T-helper 1 cell treated with Interleukin-12 subunit alpha and Interleukin-12 subunit beta and Interleukin-4 antibody, amounts not matched to agents 30 μg/mL and 1 μg/mL, for 36 hours (primary cell): ENCODE measurements around the gene ADO.

ENCODE experiments used
- H3K27ac Mint-ChIP-seq: one replicate; pipeline ENCODE4 v1.8.0; 2021; ENCODE audit warnings: mild to moderate bottlenecking, mixed read lengths
- H3K27me3 Mint-ChIP-seq: one replicate; pipeline ENCODE4 v1.8.0; 2021; ENCODE audit warnings: low read depth, mixed read lengths
- H3K36me3 Mint-ChIP-seq: one replicate; pipeline ENCODE4 v1.8.0; 2021; ENCODE audit warnings: low read depth, mixed read lengths
- H3K4me1 Mint-ChIP-seq: one replicate; pipeline ENCODE4 v1.8.0; 2021; ENCODE audit warnings: low read depth, mixed read lengths
- H3K4me3 Mint-ChIP-seq: one replicate; pipeline ENCODE4 v1.8.0; 2021; ENCODE audit warnings: mild to moderate bottlenecking, moderate library complexity, mixed read lengths
- H3K9me3 Mint-ChIP-seq: one replicate; pipeline ENCODE4 v1.8.0; 2021; ENCODE audit warnings: mixed read lengths

The ADO gene

GRCh38 chr10:62804356-62805230 is at the start of gene ADO:
ADO (plus strand) TSS chr10:62804720; CDS start chr10:62805060, 340 bp downstream.
- peaks cover 28% of the 10 kb centered on the region for H3K27me3 Mint-ChIP-seq
- peaks cover 33% of the 10 kb centered on the region for H3K36me3 Mint-ChIP-seq
- no peaks in the 10 kb centered on the region for H3K9me3 Mint-ChIP-seq
- peaks cover 30% of the 10 kb centered on the region for H3K4me1 Mint-ChIP-seq
- H3K4me3 Mint-ChIP-seq, result peak within 1 kb of the TSS; percentile 91
- H3K27ac Mint-ChIP-seq, result peak within 1 kb of the TSS; percentile 96

- H3K9me3 Mint-ChIP-seq, result no peaks in the 10 kb centered on the region
- H3K27me3 Mint-ChIP-seq, result peaks cover 26% of the 10 kb centered on the region
- H3K4me3 Mint-ChIP-seq, result no peak overlapping the region
- no peak overlapping the region for H3K27ac Mint-ChIP-seq
- H3K4me1 Mint-ChIP-seq, result peaks cover 18% of the 10 kb centered on the region
- peaks cover 5% of the 10 kb centered on the region for H3K36me3 Mint-ChIP-seq
Measured at GRCh38 chr10:62754963-62755362, 49.6 kb upstream of the ADO start.

GRCh38 chr10:62755662-62756653 is 48.6 kb upstream of the ADO start:
- H3K9me3 Mint-ChIP-seq, result no peaks in the 10 kb centered on the region

GRCh38 chr10:62759599-62760175 is 44.8 kb upstream of the ADO start:
- H3K9me3 Mint-ChIP-seq, result no peaks in the 10 kb centered on the region
- peaks cover 15% of the 10 kb centered on the region for H3K27me3 Mint-ChIP-seq
- no peak overlapping the region for H3K4me3 Mint-ChIP-seq
- H3K27ac Mint-ChIP-seq, result no peak overlapping the region
- peaks cover 14% of the 10 kb centered on the region for H3K4me1 Mint-ChIP-seq
- peaks cover 6% of the 10 kb centered on the region for H3K36me3 Mint-ChIP-seq

More at GRCh38 chr10:62755662-62756653, 48.6 kb upstream of the ADO start:
- H3K4me1 Mint-ChIP-seq, result peaks cover 18% of the 10 kb centered on the region
- no peak overlapping the region for H3K4me3 Mint-ChIP-seq
- H3K27ac Mint-ChIP-seq, result no peak overlapping the region
- peaks cover 5% of the 10 kb centered on the region for H3K36me3 Mint-ChIP-seq
- H3K27me3 Mint-ChIP-seq, result peaks cover 26% of the 10 kb centered on the region

GRCh38 chr10:62760401-62760800 is 44.1 kb upstream of the ADO start:
- peaks cover 13% of the 10 kb centered on the region for H3K27me3 Mint-ChIP-seq
- H3K9me3 Mint-ChIP-seq, result no peaks in the 10 kb centered on the region
- H3K4me3 Mint-ChIP-seq, result no peak overlapping the region
- peaks cover 9% of the 10 kb centered on the region for H3K4me1 Mint-ChIP-seq
- H3K27ac Mint-ChIP-seq, result no peak overlapping the region
- H3K36me3 Mint-ChIP-seq, result peaks cover 6% of the 10 kb centered on the region

GRCh38 chr10:62761115-62761514 is 43.4 kb upstream of the ADO start:
- H3K9me3 Mint-ChIP-seq, result no peaks in the 10 kb centered on the region
- H3K36me3 Mint-ChIP-seq, result peaks cover 2% of the 10 kb centered on the region
- peaks cover 7% of the 10 kb centered on the region for H3K4me1 Mint-ChIP-seq
- no peak overlapping the region for H3K27ac Mint-ChIP-seq
- no peak overlapping the region for H3K4me3 Mint-ChIP-seq
- H3K27me3 Mint-ChIP-seq, result peaks cover 9% of the 10 kb centered on the region

GRCh38 chr10:62763155-62763554 is 41.4 kb upstream of the ADO start:
- Mint-ChIP-seq H3K4me3 (no peak overlapping the region), H3K36me3 (peaks cover 2% of the 10 kb centered on the region), H3K9me3 (no peaks in the 10 kb centered on the region), H3K4me1 (peaks cover 3% of the 10 kb centered on the region), H3K27me3 (peaks cover 5% of the 10 kb centered on the region), H3K27ac (no peak overlapping the region)

DNA sequence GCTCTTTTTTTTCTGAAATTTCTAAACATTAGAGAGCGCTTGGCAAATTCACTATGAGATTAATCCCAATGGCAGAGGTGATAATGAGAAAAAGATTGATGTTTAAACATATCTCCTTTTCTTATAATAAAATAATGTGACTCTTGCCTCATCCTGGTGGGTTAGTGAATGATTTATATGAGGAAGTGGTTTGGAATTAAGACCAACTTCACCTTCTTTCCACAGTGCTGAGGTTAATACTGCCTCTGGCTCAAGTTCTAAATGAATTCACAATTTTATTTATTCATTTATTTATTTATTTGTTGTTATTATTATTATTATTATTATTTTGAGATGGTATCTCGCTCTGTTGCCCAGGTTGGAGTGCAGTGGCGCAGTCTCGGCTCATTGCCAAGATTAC is 40.5 kb upstream of the ADO start:
- Mint-ChIP-seq H3K9me3 (no peaks in the 10 kb centered on the region), H3K27ac (no peak overlapping the region), H3K4me3 (no peak overlapping the region), H3K27me3 (no peaks in the 10 kb centered on the region), H3K4me1 (peaks cover 3% of the 10 kb centered on the region), H3K36me3 (peaks cover 2% of the 10 kb centered on the region)

GRCh38 chr10:62765726-62766125 is 38.8 kb upstream of the ADO start:
- Mint-ChIP-seq H3K27ac (no peak overlapping the region), H3K4me1 (peaks cover 10% of the 10 kb centered on the region), H3K9me3 (no peaks in the 10 kb centered on the region)

GRCh38 chr10:62766386-62766785 is 38.1 kb upstream of the ADO start:
- peaks cover 2% of the 10 kb centered on the region for H3K36me3 Mint-ChIP-seq
- H3K4me1 Mint-ChIP-seq, result peaks cover 10% of the 10 kb centered on the region

More at GRCh38 chr10:62765726-62766125, 38.8 kb upstream of the ADO start:
- Mint-ChIP-seq H3K36me3 (peaks cover 2% of the 10 kb centered on the region), H3K4me3 (no peak overlapping the region), H3K27me3 (no peaks in the 10 kb centered on the region)

GRCh38 chr10:62769574-62770242 is 34.8 kb upstream of the ADO start:
- no peaks in the 10 kb centered on the region for H3K9me3 Mint-ChIP-seq
- H3K27ac Mint-ChIP-seq, result no peak overlapping the region
- H3K4me1 Mint-ChIP-seq, result peaks cover 10% of the 10 kb centered on the region
- no peak overlapping the region for H3K4me3 Mint-ChIP-seq
- peaks cover 21% of the 10 kb centered on the region for H3K27me3 Mint-ChIP-seq
- H3K36me3 Mint-ChIP-seq, result no peaks in the 10 kb centered on the region

More at GRCh38 chr10:62766386-62766785, 38.1 kb upstream of the ADO start:
- H3K27ac Mint-ChIP-seq, result no peak overlapping the region
- no peaks in the 10 kb centered on the region for H3K27me3 Mint-ChIP-seq
- no peak overlapping the region for H3K4me3 Mint-ChIP-seq
- no peaks in the 10 kb centered on the region for H3K9me3 Mint-ChIP-seq

GRCh38 chr10:62772186-62772974 is 32.1 kb upstream of the ADO start:
- H3K27me3 Mint-ChIP-seq, result peaks cover 30% of the 10 kb centered on the region
- H3K4me3 Mint-ChIP-seq, result no peak overlapping the region
- no peak overlapping the region for H3K27ac Mint-ChIP-seq
- no peaks in the 10 kb centered on the region for H3K36me3 Mint-ChIP-seq
- H3K9me3 Mint-ChIP-seq, result no peaks in the 10 kb centered on the region
- peaks cover 7% of the 10 kb centered on the region for H3K4me1 Mint-ChIP-seq

GRCh38 chr10:62778125-62778524 is 26.4 kb upstream of the ADO start:
- Mint-ChIP-seq H3K36me3 (no peaks in the 10 kb centered on the region), H3K9me3 (peaks cover 3% of the 10 kb centered on the region), H3K4me1 (peaks cover 12% of the 10 kb centered on the region), H3K27ac (no peak overlapping the region), H3K4me3 (no peak overlapping the region), H3K27me3 (peaks cover 49% of the 10 kb centered on the region)
